GM23338 (cell line): ENCODE measurements around the gene TP73. TPM values are rescaled to one million over a fixed set of nuclear protein-coding genes. Genes with fewer than 3 reads are reported as not detected.

Experiments used
- ATAC-seq: fragments of 200-7000 bp; cut with Tn5 transposase; 3 replicates; pipeline ENCODE4 v1.9.1; 2020
- DNase-seq: peaks from one replicate; pipeline ENCODE4 v3.0.0-alpha.2; 2015; ENCODE audit warnings: low spot score
- H2AFZ ChIP-seq: fragments of 200-600 bp; sonication (generic); 2 replicates; pipeline ENCODE4 v1.8.0; 2016; ENCODE audit warnings: antibody characterized with exemption, mild to moderate bottlenecking, moderate library complexity
- H3F3A ChIP-seq: fragments of 200-600 bp; sonication (generic); replicated peaks from 2 replicates; pipeline ENCODE4 v1.8.0; 2017; ENCODE audit warnings: antibody characterized with exemption, mixed run types, low read depth
- H3K27ac ChIP-seq: fragments of 200-600 bp; sonication (generic); 2 replicates; pipeline ENCODE4 v1.6.1; 2016; ENCODE audit warnings: low read depth
- H3K27me3 ChIP-seq: fragments of 200-600 bp; sonication (generic); 2 replicates; pipeline ENCODE4 v1.8.0; 2016; ENCODE audit warnings: mild to moderate bottlenecking, mixed run types, moderate library complexity; ENCODE audit not compliant: insufficient read depth
- H3K36me3 ChIP-seq: fragments of 200-600 bp; sonication (generic); 2 replicates; pipeline ENCODE4 v1.8.0; 2016; ENCODE audit warnings: mild to moderate bottlenecking; ENCODE audit not compliant: insufficient read depth
- H3K4me1 ChIP-seq: fragments of 200-600 bp; sonication (generic); 2 replicates; pipeline ENCODE4 v1.8.0; 2016; ENCODE audit warnings: mild to moderate bottlenecking, moderate library complexity; ENCODE audit not compliant: insufficient read depth
- H3K4me2 ChIP-seq: fragments of 200-600 bp; sonication (generic); 2 replicates; pipeline ENCODE4 v1.7.1; 2017; ENCODE audit warnings: mixed run types
- H3K4me3 ChIP-seq: fragments of 200-600 bp; sonication (generic); 2 replicates; pipeline ENCODE4 v1.6.1; 2016; ENCODE audit warnings: mixed run types
- H3K79me2 ChIP-seq: fragments of 200-600 bp; sonication (generic); replicated peaks from 2 replicates; pipeline ENCODE4 v1.8.0; 2017; ENCODE audit warnings: mild to moderate bottlenecking; ENCODE audit not compliant: insufficient read depth
- H3K9me2 ChIP-seq: fragments of 200-600 bp; sonication (generic); 2 replicates; pipeline ENCODE4 v1.8.0; 2017; ENCODE audit not compliant: insufficient read depth
- H4K20me1 ChIP-seq: fragments of 200-600 bp; sonication (generic); replicated peaks from 2 replicates; pipeline ENCODE4 v1.8.0; 2017; ENCODE audit warnings: mild to moderate bottlenecking; ENCODE audit not compliant: insufficient read depth
- H3K27ac Mint-ChIP-seq: 2 replicates; pipeline ENCODE4 v1.8.0; 2020; ENCODE audit warnings: inconsistent platforms, mild to moderate bottlenecking, moderate library complexity, mixed read lengths
- H3K27me3 Mint-ChIP-seq: 3 replicates; pipeline ENCODE4 v1.8.0; 2022; ENCODE audit warnings: low read depth, mild to moderate bottlenecking, moderate library complexity, mixed read lengths, inconsistent platforms; ENCODE audit not compliant: insufficient read depth, poor library complexity
- H3K36me3 Mint-ChIP-seq: 3 replicates; pipeline ENCODE4 v1.8.0; 2021; ENCODE audit warnings: low read depth, mild to moderate bottlenecking, inconsistent platforms, moderate library complexity, mixed read lengths
- H3K4me1 Mint-ChIP-seq: 3 replicates; pipeline ENCODE4 v1.8.0; 2020; ENCODE audit warnings: mild to moderate bottlenecking, inconsistent platforms, mixed read lengths
- H3K4me3 Mint-ChIP-seq: 3 replicates; pipeline ENCODE4 v1.8.0; 2021; ENCODE audit warnings: moderate library complexity, mild to moderate bottlenecking, inconsistent platforms, mixed read lengths
- H3K9me3 Mint-ChIP-seq: 3 replicates; pipeline ENCODE4 v1.8.0; 2020; ENCODE audit warnings: moderate library complexity, mild to moderate bottlenecking, inconsistent platforms, mixed read lengths
- CREB1 ChIP-seq: fragments of 250-450 bp; sonication (Bioruptor Pico); IDR thresholded peaks from 2 replicates; pipeline ENCODE4 v1.5.0; 2020; ENCODE audit warnings: low read depth, mild to moderate bottlenecking, moderate library complexity
- CTCF ChIP-seq, 2 experiments: fragments of 200-600 bp in 1 of 2; sonication (generic) in 1 of 2; conservative IDR thresholded peaks; 2 replicates each; pipeline versions ENCODE4 v1.5.1 to v1.6.1; 2016 to 2017; ENCODE audit warnings: antibody characterized with exemption in 2 of 2, low read depth in 2 of 2, mild to moderate bottlenecking in 2 of 2, moderate library complexity in 1 of 2
- ETS1 ChIP-seq: IDR thresholded peaks from 2 replicates; pipeline ENCODE4 v1.6.1; 2016; ENCODE audit warnings: antibody characterized with exemption
- EZH2 ChIP-seq: fragments of 200-600 bp; sonication (generic); IDR thresholded peaks from one replicate; pipeline ENCODE4 v1.8.0; 2017; ENCODE audit warnings: antibody characterized with exemption, mild to moderate bottlenecking, low read depth; ENCODE audit not compliant: unreplicated experiment
- EZH2phosphoT487 ChIP-seq: fragments of 200-600 bp; sonication (generic); IDR thresholded peaks from one replicate; pipeline ENCODE4 v1.8.1; 2018; ENCODE audit warnings: antibody characterized with exemption; ENCODE audit not compliant: unreplicated experiment
- JUNB ChIP-seq: IDR thresholded peaks from one replicate; pipeline ENCODE4 v1.6.1; 2016; ENCODE audit warnings: antibody characterized with exemption; ENCODE audit not compliant: unreplicated experiment
- NANOG ChIP-seq: IDR thresholded peaks from 2 replicates; pipeline ENCODE4 v1.6.1; 2016; ENCODE audit warnings: antibody characterized with exemption, borderline replicate concordance
- POLR2AphosphoS5 ChIP-seq: IDR thresholded peaks from 2 replicates; pipeline ENCODE4 v1.6.1; 2016; ENCODE audit warnings: antibody characterized with exemption, low read depth
- REST ChIP-seq: IDR thresholded peaks from one replicate; pipeline ENCODE4 v1.6.1; 2018; ENCODE audit warnings: antibody characterized with exemption; ENCODE audit not compliant: unreplicated experiment
- STAT1 ChIP-seq: IDR thresholded peaks from one replicate; pipeline ENCODE4 v1.6.1; 2016; ENCODE audit warnings: antibody characterized with exemption; ENCODE audit not compliant: unreplicated experiment
- ZNF114 ChIP-seq: fragments of 250-450 bp; sonication (Bioruptor Pico); IDR thresholded peaks from 2 replicates; pipeline ENCODE4 v1.5.0; 2020; ENCODE audit warnings: mild to moderate bottlenecking, moderate library complexity
- ZNF462 ChIP-seq: fragments of 250-450 bp; sonication (Bioruptor Pico); IDR thresholded peaks from 2 replicates; pipeline ENCODE4 v1.5.0; 2020; ENCODE audit warnings: mild to moderate bottlenecking, moderate library complexity
- polyA plus RNA-seq: library from polyadenylated mRNA; unstranded; fragments of >200 nt; fragmentation: Nextera tagmentation; extraction: Ambion mirVana; gene quantifications from 2 replicates; pipeline ENCODE4 v1.2.1, GENCODE V29; 2016
- total RNA-seq: library from RNA; depleted of rRNA; stranded (reverse); fragments of >200 nt; shearing (Covaris generic); gene quantifications from 2 replicates; pipeline ENCODE4 v1.2.3, GENCODE V29; 2014

Gene TP73
- total and polyA plus RNA-seq, 2 experiments from 2014 or later: 1.4 to 3.4 TPM

GRCh38 chr1:3776231-3776961 lies 124.1 kb downstream of the TP73 start (continued):
- TF ChIP-seq CREB1 (CRISPR knock-in tag) (no peak), POLR2AphosphoS5 (no peak), NANOG (no peak), REST (no peak), STAT1 (no peak)

- H3K9me2 ChIP-seq: no peaks in the 10 kb centered on the region
- peaks cover 14% of the 10 kb centered on the region for H3K27me3 Mint-ChIP-seq
- no peak overlapping the region for H3K4me3 Mint-ChIP-seq
- no peak overlapping the region for H3K27ac ChIP-seq
- H4K20me1 ChIP-seq: peaks cover 7% of the 10 kb centered on the region
- H3K4me1 Mint-ChIP-seq: peaks cover 10% of the 10 kb centered on the region
- no peaks in the 10 kb centered on the region for H3K27me3 ChIP-seq
- H3F3A ChIP-seq: peaks cover 11% of the 10 kb centered on the region; the same call in 1 of the 2 replicates
- H3K4me1 ChIP-seq: peaks cover 7% of the 10 kb centered on the region; the same call in 1 of the 2 replicates
- H3K27ac Mint-ChIP-seq: no peak overlapping the region
- H3K9me3 Mint-ChIP-seq: no peaks in the 10 kb centered on the region; the same call in 2 of the 3 replicates
- H3K79me2 ChIP-seq: no peaks in the 10 kb centered on the region
- no peak overlapping the region for H2AFZ ChIP-seq
- H3K4me3 ChIP-seq: no peak overlapping the region
- peaks cover 18% of the 10 kb centered on the region for H3K36me3 ChIP-seq
- ATAC-seq: no peak
- no peak for DNase-seq
- H3K36me3 Mint-ChIP-seq: peaks cover 31% of the 10 kb centered on the region
- H3K4me2 ChIP-seq: no peak overlapping the region
- TF ChIP-seq CTCF (conservative IDR thresholded peaks at IDR 0.05; ENCODE audit: low read depth in 2 of 2): no peak
- no peak for TF ChIP-seq ZNF462 (CRISPR knock-in tag)
- TF ChIP-seq JUNB: no peak
- no peak for TF ChIP-seq ZNF114 (CRISPR knock-in tag)
- TF ChIP-seq CREB1 (CRISPR knock-in tag): no peak
- no peak for TF ChIP-seq EZH2phosphoT487
- no peak for TF ChIP-seq ETS1
- TF ChIP-seq EZH2: no peak
- no peak for TF ChIP-seq NANOG
These were observed 124.8 kb downstream of the TP73 start for GRCh38 chr1:3777078-3777547.
